Hindlimb muscle (tissue), 1 donor: ENCODE data around the gene C5AR1. TPM values are rescaled to one million over a fixed set of nuclear protein-coding genes. Genes with fewer than 3 reads are reported as not detected.

Experiments used
- DNase-seq: peaks from one replicate; pipeline ENCODE4 v3.0.0-alpha.2; 2013
- polyA plus RNA-seq: library from polyadenylated mRNA; unstranded; fragments of 120-200 nt; gene quantifications from one replicate; pipeline ENCODE4 v1.2.1, GENCODE V29; 2013; ENCODE audit not compliant: insufficient read length

The C5AR1 gene
- polyA plus RNA-seq, 1 donor = 2.9 TPM

DNA sequence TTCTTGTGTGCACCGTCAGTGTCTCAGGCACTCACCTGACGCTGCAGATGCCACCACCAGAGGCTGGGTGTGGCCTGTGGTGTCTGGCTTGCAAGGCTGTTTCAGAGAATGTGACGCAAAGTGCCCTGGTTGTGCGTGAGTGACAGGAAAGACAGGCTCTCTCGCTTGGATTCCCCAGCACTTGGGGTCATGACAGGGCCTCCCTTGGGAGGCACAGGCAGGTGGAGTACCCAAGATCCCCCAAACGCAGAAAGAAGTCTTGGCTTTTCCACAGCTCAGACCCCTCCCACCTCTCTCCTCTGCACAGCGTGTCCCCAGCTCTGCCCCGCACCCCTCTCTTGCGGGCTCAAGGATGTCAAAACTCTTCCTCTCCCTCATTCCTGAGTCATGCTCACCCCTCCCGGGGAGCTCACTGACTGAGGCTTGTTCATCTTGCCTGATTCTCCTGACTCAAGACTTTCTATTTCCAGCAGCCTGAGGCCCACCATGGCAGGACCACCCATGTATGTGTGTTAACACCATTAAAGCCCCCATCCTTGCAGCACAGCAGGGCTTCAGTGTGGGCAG lies 60.5 kb downstream of the C5AR1 start:
- DNase-seq = no peak

GRCh38 chr19:47371261-47371660 lies 61.6 kb downstream of the C5AR1 start:
- DNase-seq = no peak

Other genes with a start within 250 kb of the C5AR1 start
- 30.4 TPM for gene ZC3H4, start 196.1 kb upstream of the C5AR1 start, polyA plus RNA-seq
- gene SAE1, start 179.0 kb upstream of the C5AR1 start, polyA plus RNA-seq = 77.9 TPM
- 5.0 TPM for gene BBC3, start 78.7 kb upstream of the C5AR1 start, polyA plus RNA-seq
- gene CCDC9, start 53.3 kb upstream of the C5AR1 start, polyA plus RNA-seq = 26.4 TPM
- 13.9 TPM for gene INAFM1, start 35.0 kb upstream of the C5AR1 start, polyA plus RNA-seq
- 0.57 TPM for gene C5AR2, start 22.3 kb downstream of the C5AR1 start, polyA plus RNA-seq
- 14.1 TPM for gene DHX34, start 39.5 kb downstream of the C5AR1 start, polyA plus RNA-seq
- 6.5 TPM for gene MEIS3, start 109.7 kb downstream of the C5AR1 start, polyA plus RNA-seq
- 0.23 TPM for gene SLC8A2, start 162.0 kb downstream of the C5AR1 start, polyA plus RNA-seq
- 8.3 TPM for gene KPTN, start 174.4 kb downstream of the C5AR1 start, polyA plus RNA-seq
- 103 TPM for gene NAPA, start 205.2 kb downstream of the C5AR1 start, polyA plus RNA-seq